Embryonic facial prominence (tissue), 1 donor: Measurements from ENCODE around the gene PHLDB1.
"Not testable (repeated sequence)": the region's sequence is repeated elsewhere in the genome, so short reads cannot be mapped to it uniquely, and the experiment has no call there.

Experiments used
- DNase-seq: peaks from one replicate; pipeline ENCODE4 v3.0.0-alpha.2; 2016; ENCODE audit errors: extremely low spot score

PHLDB1 gene

DNA sequence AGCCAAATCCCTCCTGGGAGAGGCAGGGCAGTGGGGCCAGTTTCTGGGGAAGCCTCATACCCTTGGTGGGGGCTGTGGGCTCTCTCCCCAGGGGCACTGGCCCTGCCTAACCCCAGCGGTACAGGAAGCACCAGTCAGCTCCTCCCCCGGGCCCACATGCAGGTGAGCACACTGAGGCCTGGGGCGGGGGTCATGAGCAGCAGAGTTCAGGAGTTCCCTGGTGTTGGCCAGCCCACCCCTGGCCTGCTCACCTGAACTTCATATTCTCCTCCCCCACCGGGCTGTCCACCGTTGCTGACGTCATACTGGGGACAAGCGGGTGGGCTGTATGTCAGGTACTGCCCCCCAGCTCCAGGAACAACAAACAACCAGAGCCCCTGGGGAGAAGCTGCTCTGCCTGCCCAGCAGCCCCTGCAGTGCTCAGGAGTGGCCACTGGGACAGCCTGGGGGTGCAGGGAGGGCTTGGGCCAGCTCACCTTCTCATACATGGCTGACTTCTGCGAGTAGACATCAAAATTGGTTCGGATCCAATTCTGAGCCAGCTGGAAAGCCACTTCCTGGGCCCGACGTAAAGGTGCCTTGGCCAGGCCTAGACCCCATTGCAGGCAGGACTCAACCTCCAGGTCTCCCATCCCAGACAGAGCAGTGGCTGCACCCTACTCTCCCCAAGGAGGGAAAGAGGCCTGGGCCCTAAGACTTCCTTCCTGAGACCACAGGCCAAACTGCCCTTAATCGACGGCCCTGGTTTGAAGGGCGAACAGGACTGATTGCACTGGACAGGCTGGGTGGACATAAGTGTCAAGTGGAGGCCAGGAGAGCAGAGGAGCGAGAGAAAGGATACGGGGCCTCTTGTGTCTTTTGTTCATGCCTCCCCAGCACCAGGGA is 51.3 kb downstream of the PHLDB1 start:
- no peak for DNase-seq

DNA sequence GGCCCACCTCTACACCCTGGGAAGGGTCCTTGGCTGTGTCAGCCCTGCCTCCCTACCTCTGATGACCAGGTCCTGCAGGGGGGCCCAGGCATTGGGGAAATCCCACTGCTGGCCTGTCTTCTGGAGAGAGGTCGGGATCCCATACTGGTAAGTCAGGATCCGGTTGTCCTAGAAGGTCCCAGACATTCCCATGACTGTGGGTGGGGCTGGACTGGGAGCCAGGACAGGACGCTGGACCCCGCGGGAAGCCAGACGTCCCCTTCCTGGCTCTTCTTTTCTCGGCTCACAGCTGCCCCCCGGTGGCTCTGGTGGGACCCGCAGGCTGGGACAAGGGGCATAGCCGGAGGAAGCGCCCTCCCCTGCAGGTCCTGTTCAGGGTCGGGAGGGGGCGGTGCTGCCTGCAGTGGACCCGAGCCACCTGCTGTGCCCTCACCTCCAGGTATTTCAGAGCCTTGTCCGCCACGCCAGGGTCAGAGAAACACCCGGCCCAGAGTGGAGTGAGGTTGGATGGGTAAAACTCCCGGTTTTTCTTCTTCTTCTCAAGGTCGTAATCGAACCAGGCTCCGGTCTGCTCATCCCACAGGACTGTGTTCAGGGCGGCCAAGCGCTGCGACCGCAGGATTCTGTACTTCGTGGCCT is 52.0 kb downstream of the PHLDB1 start:
- DNase-seq: no peak

DNA sequence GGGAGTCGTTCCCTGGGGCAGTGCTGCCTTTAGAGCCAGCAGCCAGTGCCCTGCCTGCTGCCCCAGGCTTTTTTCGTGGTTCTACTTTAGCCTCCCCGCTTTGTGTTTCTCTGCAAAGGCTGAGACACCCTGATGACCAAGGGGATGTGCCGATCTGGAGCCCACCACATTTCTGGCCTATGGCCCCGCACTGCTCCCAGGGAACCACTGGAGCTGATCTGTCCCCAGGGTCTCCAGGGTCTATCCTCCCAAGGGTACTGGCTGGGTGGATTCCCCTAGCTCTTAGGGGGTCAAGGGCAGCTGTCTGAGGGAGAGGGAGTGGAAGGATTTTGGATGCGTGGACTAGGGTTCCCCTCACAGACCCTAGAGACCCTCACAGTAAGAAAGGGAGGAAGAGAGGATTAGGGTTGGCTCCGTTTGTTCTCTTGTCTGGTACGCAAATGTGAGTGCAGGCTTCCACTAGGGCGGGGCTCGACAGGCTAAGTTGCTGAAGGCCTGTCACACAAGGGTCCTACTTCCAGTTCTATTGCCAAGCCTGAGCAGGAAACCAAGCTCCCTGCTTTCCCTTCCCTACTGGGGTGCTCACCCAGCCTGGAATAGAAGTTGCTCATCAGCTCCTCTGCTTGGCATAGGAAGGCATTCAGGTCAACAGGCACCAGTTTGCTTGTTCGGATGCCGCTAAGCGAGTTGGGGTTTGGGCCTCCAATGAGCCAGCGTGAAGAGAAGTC is 52.7 kb downstream of the PHLDB1 start:
- no peak for DNase-seq

DNA sequence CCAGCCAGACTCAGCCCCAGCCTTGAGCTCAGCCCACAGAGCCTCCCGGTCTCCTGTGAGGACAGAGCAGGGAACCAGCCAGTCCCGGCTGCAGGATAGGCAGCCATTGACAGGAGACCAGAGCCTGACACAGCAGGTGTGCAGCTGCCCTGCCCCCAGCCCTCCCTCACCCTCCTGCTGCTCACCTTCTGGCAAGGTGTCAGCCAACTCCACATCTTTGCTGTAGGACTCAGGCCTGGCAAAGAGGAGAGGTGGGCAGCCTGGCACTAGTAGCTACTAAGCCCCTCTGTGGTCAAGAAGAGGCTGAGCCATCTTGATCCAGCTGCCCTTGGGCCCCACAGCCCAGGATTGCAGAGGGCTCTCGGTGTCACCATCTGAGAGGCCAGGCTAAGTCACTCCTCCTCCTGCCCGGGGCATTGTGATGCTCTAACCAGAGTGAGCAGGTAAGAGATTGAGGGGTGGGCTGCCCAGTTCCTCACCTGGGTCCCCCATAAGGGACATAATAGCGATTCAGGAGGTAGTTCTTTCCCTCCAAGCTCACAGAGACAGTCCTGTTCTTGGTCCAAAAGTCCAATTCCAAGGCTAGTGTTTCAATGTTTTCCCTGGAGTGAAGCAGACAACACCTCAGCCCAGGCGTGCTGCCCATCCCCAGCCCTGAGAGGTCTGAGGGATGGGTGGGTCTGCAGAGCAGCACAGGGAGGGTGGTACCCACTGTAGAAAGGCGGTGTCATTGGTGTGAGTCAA is 53.4 kb downstream of the PHLDB1 start:
- DNase-seq: no peak

DNA sequence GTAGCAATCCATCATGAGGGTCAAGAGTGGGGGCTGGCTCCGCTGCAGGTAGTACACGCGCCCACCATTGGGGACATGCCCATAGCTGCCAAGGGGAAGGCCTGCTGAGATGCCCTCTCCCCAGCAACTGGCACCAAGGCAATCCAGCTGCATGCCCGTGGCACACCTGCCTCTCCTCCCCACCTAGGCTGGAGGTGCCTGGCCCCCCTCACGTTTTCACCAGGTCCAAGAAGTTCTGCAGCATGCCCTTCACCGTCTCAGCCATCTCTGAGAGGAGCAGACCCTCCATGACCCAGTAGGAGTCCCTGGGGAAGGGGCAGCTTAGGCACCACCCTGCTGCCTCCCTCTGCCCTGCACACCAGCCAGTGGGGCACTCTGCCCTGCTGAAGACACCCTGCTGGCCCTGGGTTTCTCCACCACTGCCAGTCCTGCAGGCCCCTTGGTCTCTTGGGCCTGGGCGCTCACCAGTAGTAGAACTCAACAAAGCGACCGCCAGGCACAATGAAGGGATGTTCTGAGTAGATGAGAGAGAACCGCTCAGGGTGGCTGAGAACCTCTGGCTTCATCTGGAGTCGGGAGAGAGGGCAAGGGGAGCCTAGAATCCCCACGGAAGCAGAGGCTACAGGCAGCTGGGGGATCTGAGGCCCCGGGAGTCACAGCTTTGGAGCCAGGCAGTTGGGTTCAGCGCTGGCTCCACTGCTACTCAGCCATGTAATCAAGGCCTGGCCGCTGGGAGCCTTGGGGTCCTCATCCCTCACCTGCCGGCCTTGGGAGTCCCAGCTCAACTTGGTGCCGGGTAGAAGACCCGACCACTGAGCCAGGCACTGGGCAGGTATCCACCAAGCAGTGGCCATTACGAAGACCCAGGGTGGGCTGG is 54.2 kb downstream of the PHLDB1 start:
- DNase-seq: no peak

DNA sequence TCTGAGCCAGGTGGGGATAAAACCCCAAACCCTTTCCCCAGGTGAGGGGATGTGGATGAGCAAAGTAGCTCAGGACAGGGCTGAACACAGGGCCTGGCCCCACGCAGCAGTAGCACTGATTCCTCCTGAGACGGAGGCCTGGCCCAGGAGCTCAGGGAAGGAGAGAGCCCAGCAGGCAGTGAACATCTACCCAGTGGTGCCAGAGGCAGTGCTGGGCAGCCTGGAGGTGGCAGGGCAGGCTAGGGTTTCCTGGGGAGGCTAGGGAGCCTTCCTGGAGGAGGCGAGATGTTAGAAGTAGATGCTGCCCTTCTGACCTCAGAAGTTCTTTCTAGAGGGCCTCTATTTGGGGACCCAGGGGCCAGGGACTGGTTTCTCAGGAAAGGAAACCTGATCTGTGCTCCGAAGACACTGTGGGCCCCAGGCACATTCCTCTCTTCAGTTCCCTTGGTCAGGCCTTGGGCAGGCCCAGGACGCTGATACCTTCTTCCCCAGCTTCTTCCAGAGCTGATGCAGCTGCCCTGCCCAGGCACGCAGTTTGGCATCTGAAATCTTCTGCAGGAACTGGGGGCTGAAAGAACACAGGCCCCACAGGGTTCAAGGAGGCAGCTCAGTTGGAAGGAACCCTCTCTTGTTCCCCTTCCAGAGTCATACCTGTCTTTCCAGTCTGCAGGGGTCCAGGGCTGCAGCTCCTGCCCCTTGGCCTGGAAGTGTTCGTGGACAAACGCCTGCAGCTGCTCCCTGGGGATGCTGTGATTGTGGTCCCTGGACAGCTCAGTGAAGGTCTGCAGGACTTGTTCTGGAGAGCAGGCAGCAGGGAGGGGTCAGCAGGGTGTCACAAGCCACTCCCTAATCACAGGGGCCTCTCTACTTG is 55.2 kb downstream of the PHLDB1 start:
- DNase-seq: no peak

DNA sequence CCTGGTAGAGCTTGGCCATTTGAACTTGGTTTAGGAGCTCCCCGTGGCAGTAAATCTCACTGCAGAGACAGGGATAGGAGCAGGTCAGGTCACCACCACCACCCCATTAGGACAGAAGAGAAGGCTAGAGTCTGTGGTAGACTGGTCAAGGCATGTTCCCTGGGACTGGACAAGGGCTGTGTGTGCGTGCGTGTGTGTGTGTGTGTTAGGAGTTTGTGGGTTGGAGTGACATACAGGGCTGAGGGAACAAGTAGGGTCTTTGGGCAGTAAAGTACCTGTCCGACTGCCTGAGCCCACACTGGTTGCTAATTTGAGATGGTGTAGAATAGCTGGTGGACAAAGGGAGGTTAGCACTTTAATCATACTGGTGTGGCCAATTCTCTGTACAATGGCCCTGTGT is 56.0 kb downstream of the PHLDB1 start:
- DNase-seq: no peak

DNA sequence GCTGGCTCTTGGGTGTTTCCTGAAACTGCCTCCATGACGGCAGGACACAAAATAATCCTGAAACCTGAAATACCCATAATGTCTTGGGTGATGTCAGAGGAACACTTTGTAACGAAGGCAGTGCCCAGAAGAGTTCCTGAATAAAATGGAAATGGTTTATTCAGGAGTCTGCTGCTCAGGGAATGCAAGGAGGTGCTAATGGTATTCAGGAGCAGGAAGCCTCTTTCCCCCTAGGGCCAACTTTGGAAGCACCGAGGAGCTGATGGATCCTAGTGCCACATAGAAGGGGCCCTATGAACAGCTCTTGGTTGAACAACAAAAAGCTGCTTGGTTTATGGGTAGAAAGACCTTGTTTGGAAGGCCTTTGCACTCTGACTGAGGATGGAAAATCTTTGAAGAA is 56.5 kb downstream of the PHLDB1 start:
- DNase-seq: no peak

DNA sequence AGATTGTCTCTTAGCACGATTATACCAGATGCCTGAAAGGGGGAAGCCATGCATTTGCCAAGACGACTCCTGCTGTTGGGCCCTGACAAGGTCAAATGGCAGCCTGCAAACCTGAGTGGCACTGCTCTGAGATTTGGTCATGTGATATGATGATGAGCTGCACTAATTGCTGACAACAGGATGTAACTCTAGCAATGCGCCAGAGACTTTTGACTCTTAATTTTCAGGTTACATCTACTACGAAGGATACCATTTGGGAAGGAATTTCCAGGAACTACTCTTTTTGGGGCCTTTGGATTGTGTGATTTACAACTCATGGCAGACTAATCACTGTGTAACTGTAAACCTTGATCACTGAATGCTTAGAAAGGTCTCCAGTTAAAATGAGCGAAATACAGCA is 59.0 kb downstream of the PHLDB1 start:
- DNase-seq: no peak

DNA sequence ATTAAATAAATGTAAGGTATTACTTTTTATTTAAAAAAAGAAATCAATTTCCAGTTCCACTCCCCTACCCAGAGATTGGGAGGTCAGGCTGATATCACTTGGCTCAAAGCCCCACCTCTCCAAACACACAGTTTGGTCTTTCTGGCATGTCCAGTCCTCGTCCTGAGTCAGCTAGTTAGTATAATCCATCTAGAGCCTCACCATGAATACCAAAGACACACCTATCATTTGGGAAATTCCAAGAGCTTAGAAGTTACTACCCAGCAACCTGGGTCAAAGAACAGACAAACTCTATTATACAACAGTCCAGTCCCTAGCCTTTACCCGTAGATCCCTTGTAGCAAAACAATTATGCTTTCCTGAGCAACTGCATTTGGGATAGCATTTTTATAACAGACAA is 62.6 kb downstream of the PHLDB1 start:
- no peak for DNase-seq

DNA sequence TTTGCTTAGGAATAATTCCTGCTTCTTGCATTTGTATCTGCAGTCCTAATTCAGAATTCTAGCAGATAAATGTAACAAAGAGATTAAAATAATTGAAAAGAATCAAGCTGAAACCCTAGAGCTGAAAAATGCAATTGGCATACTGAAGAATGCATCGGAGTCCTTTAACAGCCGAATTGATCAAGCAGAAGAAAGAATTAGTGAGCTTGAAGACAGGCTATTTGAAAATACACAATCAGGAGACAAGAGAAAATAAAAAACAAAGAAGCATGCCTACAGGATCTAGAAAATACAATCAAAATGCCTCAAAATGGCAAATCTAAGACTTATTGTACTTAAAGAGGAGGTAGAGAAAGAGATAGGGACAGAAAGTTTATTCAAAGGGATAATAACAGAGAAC is 63.8 kb downstream of the PHLDB1 start:
- DNase-seq: no peak

DNA sequence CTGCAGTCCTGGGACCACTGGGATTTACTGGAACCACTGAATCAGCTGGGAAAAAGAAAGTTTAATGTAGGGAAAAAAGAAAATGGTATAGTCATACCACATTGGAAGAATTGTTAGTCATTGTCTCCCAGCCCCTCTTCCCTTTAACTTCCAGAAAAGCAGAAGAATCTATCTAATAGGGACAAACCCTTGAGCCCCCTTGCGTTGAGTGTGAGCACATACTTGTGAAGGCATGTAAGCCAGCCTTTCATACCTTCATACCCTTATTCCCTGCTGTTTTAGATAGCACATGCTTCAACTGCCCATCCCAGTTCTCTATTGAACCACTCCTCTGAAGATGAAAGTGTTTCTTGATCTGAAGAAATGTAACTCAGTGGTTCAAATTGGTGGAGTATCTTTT is 65.4 kb downstream of the PHLDB1 start:
- no peak for DNase-seq

DNA sequence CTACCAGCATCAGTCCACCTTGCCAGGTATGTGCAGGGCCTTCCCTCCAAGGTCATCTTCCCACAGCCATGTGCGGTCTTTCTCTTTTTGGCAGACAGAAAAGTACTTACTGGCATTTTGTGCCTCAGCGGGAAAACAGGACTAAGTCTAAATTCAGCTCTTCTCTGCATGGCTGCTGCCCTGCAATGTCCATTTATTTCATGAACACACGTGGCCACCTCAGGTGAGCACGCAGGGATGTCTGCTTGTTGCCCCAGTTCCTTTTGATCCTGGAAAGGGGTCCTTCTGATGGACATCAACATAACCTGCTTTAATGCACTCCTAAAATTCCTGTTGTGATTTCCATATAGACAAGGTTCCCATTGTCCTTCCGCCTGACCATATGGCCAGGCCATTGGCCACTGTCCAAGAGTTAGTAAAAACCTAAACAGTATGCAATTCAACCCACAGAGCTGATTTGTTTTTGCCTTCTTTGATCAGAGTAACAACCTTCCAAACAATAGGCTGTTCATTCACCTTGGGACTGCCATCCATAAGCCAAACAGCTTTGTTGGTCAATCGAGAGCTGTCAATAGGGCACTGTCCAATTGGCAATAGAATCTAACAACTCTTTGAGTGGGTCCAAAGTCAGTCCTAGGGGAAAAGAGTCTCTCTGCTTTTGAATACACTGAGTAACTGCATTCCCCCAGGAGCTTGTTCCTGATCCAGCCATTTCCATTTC is 66.1 kb downstream of the PHLDB1 start:
- no peak for DNase-seq

DNA sequence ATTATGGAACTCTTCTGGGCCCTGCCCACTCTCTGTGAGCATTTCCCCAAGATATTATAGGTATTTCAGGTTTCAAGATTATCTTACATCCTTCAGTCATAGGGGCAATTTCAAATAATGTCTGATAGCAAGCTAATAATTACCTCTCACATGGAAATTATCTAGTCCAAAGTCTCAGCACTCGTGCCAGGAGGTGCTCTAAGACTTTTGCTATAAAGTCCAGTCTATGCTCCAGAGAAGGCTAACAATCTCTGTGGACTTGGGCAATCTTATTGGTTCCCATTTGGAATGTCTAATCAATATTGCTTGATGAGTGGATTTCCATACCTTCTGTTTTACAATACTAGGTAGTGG is 66.6 kb downstream of the PHLDB1 start:
- no peak for DNase-seq

DNA sequence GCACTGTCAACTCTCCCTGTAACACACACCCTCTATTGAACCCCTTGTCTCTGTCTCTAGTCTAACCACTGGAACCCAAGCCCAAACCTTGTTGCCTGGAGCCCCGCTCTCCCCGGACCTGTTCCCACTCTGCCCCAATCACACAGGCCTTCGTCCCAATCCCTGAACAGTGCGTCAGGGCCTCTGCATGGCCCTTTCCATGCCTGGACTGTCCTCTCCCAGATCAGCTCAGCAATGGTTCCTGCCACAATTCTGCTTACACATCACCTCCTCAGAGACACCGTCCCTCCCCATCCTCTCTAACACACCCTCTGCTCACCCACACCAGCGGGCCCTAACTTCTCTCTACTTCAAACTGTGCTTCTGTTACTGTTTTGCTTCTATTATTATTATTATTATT is 70.6 kb downstream of the PHLDB1 start:
- no peak for DNase-seq

DNA sequence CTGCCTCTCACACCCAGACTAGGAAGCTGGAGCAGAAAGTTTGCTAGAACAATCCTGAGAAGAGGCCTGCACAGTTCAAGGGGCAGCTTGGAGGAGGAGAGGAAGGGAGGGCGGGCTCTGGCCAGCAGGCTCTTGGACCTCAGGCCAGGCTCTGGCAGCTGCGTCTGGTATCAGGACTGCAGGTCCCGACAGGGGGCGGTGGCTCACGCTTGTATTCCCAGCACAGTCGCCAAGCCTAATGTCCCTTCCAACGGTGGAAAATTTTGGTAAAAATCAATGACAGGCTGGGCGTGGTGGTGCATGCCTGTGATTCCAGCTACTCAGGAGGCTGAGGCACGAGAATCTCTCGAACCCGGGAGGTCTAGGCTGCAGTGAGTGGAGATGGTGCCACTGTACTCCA is 71.5 kb downstream of the PHLDB1 start:
- DNase-seq: not testable (repeated sequence)

DNA sequence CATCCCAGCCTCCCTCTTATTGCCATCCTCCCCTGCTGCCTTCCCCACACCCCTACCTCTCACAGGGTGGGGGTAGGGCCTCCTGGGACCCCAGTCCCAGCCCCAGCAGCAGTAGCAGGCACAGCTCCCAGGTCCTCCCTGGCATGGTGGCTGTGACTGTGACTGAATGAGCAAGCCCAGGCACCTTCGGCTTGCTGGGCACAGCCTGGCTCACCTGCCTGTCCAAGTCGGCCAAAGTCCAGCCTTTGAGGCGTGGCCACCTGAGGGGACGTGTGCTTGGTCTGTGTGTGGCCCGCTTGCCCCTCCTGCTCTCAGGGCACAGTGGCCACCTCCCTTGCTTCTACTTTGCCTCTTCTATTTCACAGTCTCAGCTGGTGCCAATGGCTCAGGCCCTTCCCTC is 72.1 kb downstream of the PHLDB1 start, which contains the start of gene TREH:
TREH (minus strand) TSS at position 168 of the 400 bp plus-strand sequence; CDS start at position 145, 23 bp downstream.
- DNase-seq: no peak

DNA sequence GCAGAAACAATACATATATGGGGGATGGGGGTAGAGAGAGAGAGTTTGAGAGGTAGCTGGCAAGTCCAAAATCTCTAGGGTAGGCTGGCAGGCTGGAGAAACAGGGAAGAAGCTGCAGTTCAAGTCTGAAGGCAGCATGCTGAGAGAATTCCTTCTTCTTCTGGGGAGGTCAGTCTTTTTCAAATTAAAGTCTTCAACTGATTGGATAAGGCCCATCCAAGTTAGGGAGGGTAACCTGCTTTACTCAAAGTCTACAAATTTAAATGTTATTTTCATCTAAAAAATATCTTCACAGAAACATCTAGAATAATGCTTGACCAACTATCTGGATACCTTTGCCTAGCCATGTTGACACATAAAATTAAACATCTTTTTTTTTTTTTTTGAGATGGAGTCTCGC is 75.0 kb downstream of the PHLDB1 start:
- DNase-seq: no peak

DNA sequence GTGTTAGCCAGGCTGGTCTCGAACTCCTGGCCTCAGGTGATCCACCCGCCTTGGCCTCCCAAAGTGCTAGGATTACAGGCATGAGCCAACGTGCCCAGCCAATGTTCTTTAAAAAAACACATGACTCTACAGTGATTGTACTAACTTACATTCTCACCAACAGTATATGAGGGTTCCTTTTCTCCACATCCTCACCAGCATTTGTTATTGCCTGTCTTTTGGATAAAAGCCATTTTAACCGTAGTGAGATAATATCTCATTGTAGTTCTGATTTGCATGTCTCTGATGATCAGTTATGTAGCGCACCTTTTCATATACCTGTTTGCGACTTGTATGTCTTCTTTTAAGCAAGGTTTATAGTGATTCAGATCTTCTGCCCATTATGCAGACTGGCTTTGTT is 75.5 kb downstream of the PHLDB1 start:
- not testable (repeated sequence) for DNase-seq
